Type B pancreatic cell (in vitro differentiated cells): ENCODE results near the gene ROR2. TPM values are rescaled to one million over a fixed set of nuclear protein-coding genes. Genes with fewer than 3 reads are reported as not detected.
"Not testable (repeated sequence)": the region's sequence is repeated elsewhere in the genome, so short reads cannot be mapped to it uniquely, and the experiment has no call there.

Experiments
- DNase-seq: peaks from one replicate; pipeline ENCODE4 v3.0.0; 2021; ENCODE audit warnings: mixed read lengths; ENCODE audit not compliant: unreplicated experiment; ENCODE audit errors: extremely low spot score
- H3K27ac Mint-ChIP-seq: 2 replicates; pipeline ENCODE4 v1.8.0; 2021; ENCODE audit warnings: mild to moderate bottlenecking, mixed read lengths
- H3K27me3 Mint-ChIP-seq: 2 replicates; pipeline ENCODE4 v1.8.0; 2021; ENCODE audit warnings: mixed read lengths
- H3K36me3 Mint-ChIP-seq: 2 replicates; pipeline ENCODE4 v1.8.0; 2021; ENCODE audit warnings: mixed read lengths
- H3K4me1 Mint-ChIP-seq: one replicate; pipeline ENCODE4 v1.8.0; 2021; ENCODE audit warnings: mixed read lengths; ENCODE audit not compliant: unreplicated experiment
- H3K4me3 Mint-ChIP-seq: 2 replicates; pipeline ENCODE4 v1.8.0; 2021; ENCODE audit warnings: mild to moderate bottlenecking, mixed read lengths
- H3K9me3 Mint-ChIP-seq: 2 replicates; pipeline ENCODE4 v1.8.0; 2021; ENCODE audit warnings: mixed read lengths
- CTCF ChIP-seq: fragments of 200-600 bp; sonication (generic); conservative IDR thresholded peaks from 2 replicates; pipeline ENCODE4 v1.5.0; 2021; ENCODE audit warnings: antibody characterized with exemption, mild to moderate bottlenecking
- total RNA-seq: library from RNA; stranded (reverse); gene quantifications from 2 replicates; pipeline ENCODE4 v1.2.1, GENCODE V29; 2021; ENCODE audit warnings: low replicate concordance

Gene ROR2
- total RNA-seq, 1 donor from 2014 or later: 48.9 TPM

- H3K4me3 Mint-ChIP-seq: no peak overlapping the region
- no peak overlapping the region for H3K27ac Mint-ChIP-seq
- no peaks in the 10 kb centered on the region for H3K9me3 Mint-ChIP-seq
- no peak for TF ChIP-seq CTCF
- H3K36me3 Mint-ChIP-seq: peaks cover 25% of the 10 kb centered on the region
- H3K27me3 Mint-ChIP-seq: no peaks in the 10 kb centered on the region
- peaks cover 4% of the 10 kb centered on the region for H3K4me1 Mint-ChIP-seq
- DNase-seq: no peak
Observed at GRCh38 chr9:91914404-91914803, 35.6 kb downstream of the ROR2 start.

- DNase-seq: no peak
- H3K4me1 Mint-ChIP-seq: peaks cover 5% of the 10 kb centered on the region
- peaks cover 25% of the 10 kb centered on the region for H3K36me3 Mint-ChIP-seq
- H3K9me3 Mint-ChIP-seq: no peaks in the 10 kb centered on the region
- no peak overlapping the region for H3K4me3 Mint-ChIP-seq
- no peak for TF ChIP-seq CTCF
- H3K27me3 Mint-ChIP-seq: no peaks in the 10 kb centered on the region
- H3K27ac Mint-ChIP-seq: no peak overlapping the region
Observed at GRCh38 chr9:91913986-91914385, 36.0 kb downstream of the ROR2 start.

- no peak overlapping the region for H3K4me3 Mint-ChIP-seq
- no peak for TF ChIP-seq CTCF
- no peak overlapping the region for H3K27ac Mint-ChIP-seq
Observed at GRCh38 chr9:91913096-91913495, 36.9 kb downstream of the ROR2 start.

GRCh38 chr9:91911657-91912056 lies 38.4 kb downstream of the ROR2 start:
- no peak overlapping the region for H3K27ac Mint-ChIP-seq
- TF ChIP-seq CTCF: no peak
- H3K4me3 Mint-ChIP-seq: no peak overlapping the region
- H3K36me3 Mint-ChIP-seq: peaks cover 20% of the 10 kb centered on the region
- H3K9me3 Mint-ChIP-seq: no peaks in the 10 kb centered on the region
- H3K4me1 Mint-ChIP-seq: peaks cover 23% of the 10 kb centered on the region
- no peak for DNase-seq
- H3K27me3 Mint-ChIP-seq: peaks cover 4% of the 10 kb centered on the region

More at GRCh38 chr9:91913096-91913495, 36.9 kb downstream of the ROR2 start:
- no peak for DNase-seq
- no peaks in the 10 kb centered on the region for H3K9me3 Mint-ChIP-seq
- H3K36me3 Mint-ChIP-seq: peaks cover 25% of the 10 kb centered on the region
- peaks cover 11% of the 10 kb centered on the region for H3K4me1 Mint-ChIP-seq
- H3K27me3 Mint-ChIP-seq: no peaks in the 10 kb centered on the region

GRCh38 chr9:91909256-91909655 lies 40.8 kb downstream of the ROR2 start:
- H3K4me3 Mint-ChIP-seq, H3K9me3 Mint-ChIP-seq, H3K27ac Mint-ChIP-seq, DNase-seq, H3K27me3 Mint-ChIP-seq, H3K36me3 Mint-ChIP-seq: not testable (repeated sequence)
- H3K4me1 Mint-ChIP-seq: peaks cover 23% of the 10 kb centered on the region

GRCh38 chr9:91908746-91909145 lies 41.3 kb downstream of the ROR2 start:
- Mint-ChIP-seq H3K4me3 (peak overlapping the region; percentile 19), H3K4me1 (peaks cover 28% of the 10 kb centered on the region), H3K27me3 (peaks cover 4% of the 10 kb centered on the region), H3K9me3 (no peaks in the 10 kb centered on the region), H3K36me3 (peaks cover 4% of the 10 kb centered on the region), H3K27ac (no peak overlapping the region)
- no peak for DNase-seq
- TF ChIP-seq CTCF: no peak
